G401.6 (cell line): ENCODE measurements around the gene CWC27.

Experiments
- FAIRE-seq: peaks from 2 replicates; lab custom pipeline; 2012; peaks lifted over from hg19 to GRCh38; lab: Jason Lieb, UNC

The CWC27 gene

DNA sequence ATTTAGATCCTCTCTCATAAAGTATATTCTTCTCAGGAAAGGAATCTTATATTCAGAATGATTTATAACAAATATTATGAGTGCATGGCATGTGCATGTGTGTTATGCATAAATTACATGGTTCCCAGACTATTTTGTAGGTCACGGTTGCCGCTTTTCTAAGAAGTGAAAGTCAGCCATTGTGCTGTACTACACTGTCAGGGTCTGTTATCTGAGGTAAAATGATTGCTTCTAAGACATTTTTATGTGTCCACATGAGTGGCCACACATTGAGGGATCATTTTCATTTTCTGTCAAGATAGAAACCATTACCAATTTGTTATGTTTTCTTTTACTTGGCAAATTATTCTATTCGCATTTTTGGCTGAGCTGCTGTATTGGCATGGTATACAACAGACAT is 210.8 kb downstream of the CWC27 start:
- FAIRE-seq, result no peak

GRCh38 chr5:64980176-64980575 is 211.4 kb downstream of the CWC27 start:
- no peak for FAIRE-seq

- no peak for FAIRE-seq
Measured at GRCh38 chr5:64987768-64988167, 219.0 kb downstream of the CWC27 start.

DNA sequence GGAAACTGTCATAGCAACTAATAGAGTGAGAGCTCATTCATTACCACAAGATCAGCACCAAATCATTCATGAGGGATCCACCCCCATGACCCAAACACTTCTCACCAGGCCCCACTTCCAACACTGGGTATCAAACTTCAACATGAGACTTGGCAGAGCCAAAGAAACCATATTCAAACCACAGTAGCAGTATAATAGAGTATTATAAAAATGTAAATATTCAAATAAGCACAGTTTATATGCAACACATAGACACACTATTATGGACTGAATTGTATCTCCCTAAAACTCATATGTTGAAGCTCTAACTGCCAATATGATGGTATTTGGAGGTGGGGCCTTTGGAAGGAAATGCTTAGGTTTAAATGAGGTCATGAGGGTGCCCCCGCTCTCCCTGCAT is 240.5 kb downstream of the CWC27 start:
- no peak for FAIRE-seq

DNA sequence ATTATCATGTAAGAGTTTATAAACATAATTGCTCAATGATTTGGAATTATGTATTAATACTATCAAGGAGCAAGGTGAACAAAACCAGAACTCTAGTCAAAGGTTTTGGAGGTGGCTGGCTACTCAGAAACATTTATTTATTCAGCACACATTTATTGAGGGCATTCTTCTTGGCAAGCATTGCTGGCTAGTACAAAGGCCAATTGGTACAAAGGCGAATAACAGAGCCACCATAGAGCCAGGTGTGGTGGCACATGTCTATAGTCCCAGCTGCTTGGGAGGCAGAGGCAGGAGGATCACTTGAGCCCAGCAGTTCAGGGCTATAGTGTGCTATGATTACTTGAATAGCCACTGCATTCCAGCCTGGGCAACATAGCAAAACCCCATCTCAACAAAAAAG is 242.1 kb downstream of the CWC27 start:
- no peak for FAIRE-seq

GRCh38 chr5:65012301-65012892 is 243.7 kb downstream of the CWC27 start:
- FAIRE-seq, result no peak

GRCh38 chr5:65013166-65013565 is 244.4 kb downstream of the CWC27 start:
- FAIRE-seq, result no peak

DNA sequence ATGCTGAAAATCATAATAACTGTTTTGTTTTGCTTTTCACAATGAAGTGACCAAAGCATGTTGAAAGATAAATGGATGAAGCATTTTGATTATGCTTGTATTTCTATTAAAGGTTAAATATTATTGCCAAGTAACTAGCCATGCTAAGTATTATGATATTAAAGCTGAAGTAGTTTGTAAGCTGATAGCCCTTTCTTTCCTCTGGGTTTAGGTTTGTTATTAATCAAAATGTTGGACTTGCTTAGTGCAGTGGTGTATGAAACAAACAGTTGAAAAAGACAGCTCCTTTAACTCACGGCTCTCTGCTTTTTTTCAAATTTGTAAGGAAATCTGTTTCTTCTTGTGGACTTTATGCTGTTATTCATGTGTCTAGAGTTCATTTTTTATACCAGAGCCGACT is 246.0 kb downstream of the CWC27 start:
- FAIRE-seq, result no peak

DNA sequence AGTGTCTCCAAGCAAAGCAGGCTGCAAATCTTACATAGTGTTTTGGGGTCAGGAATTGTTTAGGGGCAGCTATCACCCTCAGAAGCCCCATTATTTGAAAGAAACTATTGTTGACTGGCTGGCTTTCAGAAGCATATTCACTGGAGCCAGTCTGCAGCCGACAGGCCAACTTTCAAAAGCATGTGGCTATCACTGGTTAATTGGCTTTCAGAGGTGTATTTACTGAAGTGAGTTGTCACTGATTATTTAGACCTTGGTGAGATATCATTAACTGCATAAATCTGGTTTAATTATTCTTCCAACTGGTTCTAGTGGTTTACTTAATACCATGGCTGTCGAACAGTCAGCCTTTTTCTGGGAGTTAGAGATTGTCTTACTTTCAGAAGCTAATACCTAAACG is 247.0 kb downstream of the CWC27 start:
- no peak for FAIRE-seq

DNA sequence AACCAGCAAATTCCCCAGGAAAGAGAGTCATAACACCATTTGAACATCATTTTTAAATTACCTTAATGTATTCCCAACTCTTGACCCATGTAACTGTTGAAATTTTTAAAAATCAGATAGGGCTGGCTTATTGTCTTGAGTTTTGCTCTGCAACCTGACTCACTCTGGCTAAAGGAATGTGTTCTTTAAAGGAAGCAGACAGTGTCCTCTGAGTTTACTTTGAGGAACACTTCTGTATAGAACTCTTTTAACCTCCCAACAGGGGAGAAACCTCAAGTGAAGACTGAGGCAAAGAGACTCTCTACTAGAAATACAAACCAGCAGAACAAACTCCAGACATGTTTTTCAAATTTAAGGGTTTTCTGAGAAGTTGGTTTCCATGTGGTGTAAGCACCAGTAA is 248.9 kb downstream of the CWC27 start:
- FAIRE-seq, result no peak

- FAIRE-seq, result no peak
Measured at GRCh38 chr5:65018763-65019162, 250.0 kb downstream of the CWC27 start.

DNA sequence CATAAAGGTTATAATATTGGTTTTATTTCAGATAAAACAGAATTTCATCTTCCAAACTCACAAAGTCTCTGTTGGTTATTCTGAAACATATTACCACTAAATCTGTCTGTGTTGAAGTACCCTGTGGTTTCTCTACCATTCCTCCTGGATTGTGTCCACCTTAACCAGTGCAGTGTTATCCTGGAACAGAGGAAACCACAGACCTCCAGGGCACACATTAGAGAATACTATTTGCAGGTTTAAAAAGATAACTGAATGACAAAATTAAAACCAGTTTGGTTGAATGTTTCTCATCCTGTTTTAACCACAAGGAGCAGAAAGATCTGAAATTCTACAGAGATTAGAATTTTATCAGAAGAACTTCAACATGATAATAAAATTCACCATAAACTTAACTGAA is 251.8 kb downstream of the CWC27 start:
- FAIRE-seq, result no peak

DNA sequence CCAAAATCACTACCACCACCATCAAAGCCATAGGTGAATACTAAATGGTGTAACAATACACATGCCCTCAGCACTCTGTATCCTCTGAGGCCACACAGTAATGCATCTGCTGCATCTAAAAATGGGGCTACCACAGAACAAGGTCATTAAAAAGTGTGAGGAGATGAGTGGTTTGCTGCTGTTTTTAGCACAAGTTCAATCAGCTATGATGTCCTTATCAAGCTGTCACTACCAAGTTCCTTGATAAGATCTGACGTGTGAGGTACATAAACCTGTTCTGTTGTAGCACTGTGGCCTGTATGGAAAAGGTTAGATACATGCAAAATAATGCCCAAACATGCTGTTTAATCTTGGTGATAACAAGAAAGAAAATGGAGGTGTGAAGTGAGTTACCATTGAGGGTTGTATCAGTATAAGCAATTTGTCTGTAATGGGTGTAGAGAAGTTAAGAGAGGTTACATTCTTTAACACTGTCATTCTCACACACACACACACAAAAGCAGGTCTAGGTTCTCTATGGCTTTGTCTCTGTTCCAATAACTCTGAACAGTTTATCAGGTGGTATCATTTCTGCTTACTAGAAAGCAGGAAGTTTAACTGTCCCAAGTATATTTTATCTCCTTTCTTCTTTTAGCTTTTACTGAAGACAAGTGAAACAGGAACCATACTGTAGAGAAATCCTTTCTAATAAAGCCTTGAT is 252.9 kb downstream of the CWC27 start:
- FAIRE-seq, result no peak

DNA sequence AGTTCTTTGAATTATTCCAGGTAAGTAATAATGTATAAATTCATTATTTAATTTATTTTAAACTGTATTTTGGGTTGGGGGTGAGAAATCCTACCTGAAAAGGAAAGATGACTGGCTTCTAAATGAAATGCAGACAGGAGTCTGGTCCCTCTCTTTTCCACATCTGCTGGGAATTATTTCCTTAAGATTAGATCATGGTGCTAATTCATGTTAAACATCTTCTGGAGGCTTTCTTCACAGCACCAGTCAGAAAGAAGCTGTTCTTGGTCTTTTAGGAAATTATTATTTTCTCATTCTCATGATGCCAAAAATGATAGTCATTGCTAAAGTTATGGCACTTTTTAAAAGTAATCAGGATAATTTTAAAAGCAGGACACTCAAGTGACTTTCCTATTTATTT is 254.2 kb downstream of the CWC27 start:
- FAIRE-seq, result no peak

DNA sequence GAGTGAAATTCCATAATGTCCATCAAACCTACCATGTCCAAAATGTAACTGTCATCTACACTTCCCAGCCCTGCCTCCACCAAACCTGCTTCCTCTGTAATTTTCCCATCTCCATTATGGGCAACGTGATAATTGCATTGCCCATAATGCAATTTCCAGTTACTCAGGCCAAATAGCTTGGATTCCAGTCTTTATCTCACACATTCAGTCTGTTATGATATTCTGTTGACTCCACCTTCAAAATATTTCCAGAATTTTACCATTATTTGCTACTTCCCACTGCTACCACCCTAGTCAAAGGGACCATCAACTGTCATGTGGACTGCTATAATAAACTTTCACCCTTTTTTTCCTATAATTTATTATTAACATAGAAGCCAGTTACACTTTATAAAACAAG is 256.0 kb downstream of the CWC27 start:
- no peak for FAIRE-seq

GRCh38 chr5:65026816-65027548 is 258.3 kb downstream of the CWC27 start:
- no peak for FAIRE-seq

DNA sequence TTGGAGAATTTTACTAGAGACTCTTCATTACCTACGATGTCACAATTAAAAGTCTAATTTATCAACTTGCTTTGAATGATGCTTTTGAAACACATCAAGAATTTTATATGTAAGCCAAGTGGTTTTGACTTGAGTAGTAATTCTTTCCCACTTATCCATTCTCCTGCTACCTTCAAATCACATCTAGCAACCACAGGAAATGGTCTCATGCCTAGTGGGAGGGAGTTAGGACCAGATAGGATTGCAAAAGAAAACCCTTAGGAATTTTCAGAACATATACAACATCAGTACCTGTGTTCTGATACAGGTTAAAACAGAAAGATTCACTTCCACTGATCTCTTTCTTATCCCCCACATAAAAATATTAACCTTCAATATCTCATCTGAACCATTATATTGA is 260.4 kb downstream of the CWC27 start:
- FAIRE-seq, result no peak

GRCh38 chr5:65030056-65030455 is 261.3 kb downstream of the CWC27 start:
- no peak for FAIRE-seq

DNA sequence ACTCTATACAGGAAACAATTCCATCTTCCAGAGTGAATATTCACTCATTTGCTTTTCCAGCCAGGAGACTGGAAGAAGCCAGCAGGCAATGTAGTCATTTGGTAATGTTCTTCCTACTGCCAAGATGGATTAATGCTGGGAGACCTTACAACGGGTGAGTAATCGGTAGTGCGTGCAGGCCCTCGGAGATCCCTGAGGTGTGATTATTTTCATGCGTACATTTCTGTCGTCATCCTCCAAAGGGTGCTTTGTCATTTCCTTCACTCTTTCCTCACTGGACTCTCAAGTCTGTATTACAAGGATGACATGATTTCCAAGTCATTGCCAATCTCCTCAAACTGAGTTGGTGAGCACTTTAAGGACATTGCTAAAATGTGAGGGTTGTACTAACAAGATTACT is 263.5 kb downstream of the CWC27 start:
- FAIRE-seq, result no peak

DNA sequence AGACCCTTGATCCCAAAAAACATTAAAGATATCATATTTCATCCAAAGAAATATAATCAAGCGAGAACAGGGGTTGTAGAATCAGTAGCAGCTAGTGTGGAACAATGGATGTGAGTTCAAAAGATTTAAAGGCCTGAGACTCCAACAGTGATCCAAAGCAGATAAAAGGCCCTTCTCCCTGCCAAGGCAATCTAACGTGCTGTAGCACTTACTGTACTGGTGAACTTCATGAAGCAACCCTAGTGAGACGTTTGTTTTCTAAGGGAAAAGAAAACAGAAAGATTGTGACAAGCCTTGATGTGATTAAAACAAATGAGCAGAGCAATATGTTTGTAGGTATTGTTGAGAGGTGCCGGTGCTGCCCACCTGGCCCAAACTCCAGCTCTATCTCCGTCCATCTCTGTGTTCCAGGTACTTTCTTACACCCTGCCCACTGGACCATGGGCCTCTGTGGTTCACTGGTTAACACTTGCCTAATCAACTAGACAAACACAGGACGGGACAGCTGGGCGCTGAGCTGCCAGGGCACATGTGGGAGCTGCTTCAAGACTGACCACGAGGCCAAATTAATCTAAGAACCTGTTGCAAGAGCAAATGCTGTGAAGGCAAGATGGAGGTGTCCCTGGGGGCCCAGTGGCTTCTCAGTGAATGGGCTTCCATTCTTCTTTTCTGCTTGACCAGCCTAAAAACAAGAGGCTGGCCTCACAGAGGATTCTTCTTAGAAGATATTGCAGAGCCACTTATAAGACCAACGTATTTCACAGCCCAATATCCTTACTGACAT is 265.5 kb downstream of the CWC27 start:
- no peak for FAIRE-seq

GRCh38 chr5:65034813-65035209 is 266.1 kb downstream of the CWC27 start:
- FAIRE-seq, result no peak

DNA sequence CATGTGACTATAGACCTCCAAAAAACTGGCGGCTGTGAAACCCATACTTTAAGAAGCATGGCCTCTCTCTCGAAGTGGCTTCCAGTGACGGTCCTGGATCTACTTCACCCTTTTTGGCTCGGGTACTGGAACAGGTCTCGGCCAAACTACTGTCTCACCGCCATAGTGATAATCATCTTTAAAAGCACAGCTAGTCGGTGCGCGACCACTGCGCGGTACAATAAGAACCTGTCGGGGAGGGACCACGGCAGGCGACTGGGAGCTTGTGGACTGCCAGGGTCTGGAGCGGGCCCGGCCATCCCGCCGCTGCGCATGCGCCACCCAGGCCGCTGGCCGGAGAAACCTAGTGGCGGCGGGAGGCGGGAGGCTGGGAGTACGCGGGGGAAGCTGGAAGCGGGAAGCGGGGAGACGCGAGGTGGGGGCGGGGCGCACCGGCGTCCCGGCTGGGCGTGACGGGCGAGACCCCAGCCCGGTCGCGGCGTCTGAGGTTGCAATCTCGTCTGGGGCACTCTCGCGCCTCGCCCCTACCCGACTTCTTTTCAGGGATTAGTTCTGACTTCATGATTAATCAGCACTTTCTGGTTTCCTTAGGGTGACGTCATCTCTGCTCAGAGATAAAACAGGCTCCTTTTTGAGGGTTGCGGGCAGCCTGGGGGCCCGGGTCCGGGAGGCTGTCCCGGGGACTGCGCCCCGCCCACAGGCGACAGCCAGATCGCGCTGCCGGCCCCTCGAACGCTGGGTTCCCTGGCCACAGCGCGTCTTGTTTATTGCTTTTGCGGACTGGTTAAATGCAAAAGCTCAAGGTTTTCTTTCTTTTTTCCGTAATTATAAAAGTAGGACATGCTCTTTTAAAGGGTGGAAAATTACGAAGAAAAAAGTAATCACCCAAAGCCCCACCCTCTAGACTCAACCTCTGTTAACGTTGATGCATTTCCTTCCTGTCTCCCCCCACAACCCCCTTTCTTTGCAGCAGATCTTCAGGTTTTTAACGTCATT is 266.8 kb downstream of the CWC27 start:
- FAIRE-seq, result no peak
